CD14-positive monocyte (primary cell): ENCODE results near the gene SERPINA9. TPM values are rescaled to one million over a fixed set of nuclear protein-coding genes. Genes with fewer than 3 reads are reported as not detected.

Experiments
- DNase-seq, 3 donors: peaks; one replicate each; pipeline ENCODE4 v3.0.0-alpha.2; 2011 to 2022
- H2AFZ ChIP-seq: 2 replicates; pipeline ENCODE4 v1.6.0; 2012; ENCODE audit warnings: mild to moderate bottlenecking, low read depth, low read length, inconsistent platforms; ENCODE audit not compliant: insufficient read depth, poor library complexity, severe bottlenecking
- H3K27ac ChIP-seq, 2 donors: 1 replicate in 1 of 2; 2 replicates in 1 of 2; pipeline ENCODE4 v1.5.1; 2012 to 2013; ENCODE audit warnings: low read length in 2 of 2, control low read depth in 1 of 2, inconsistent platforms in 1 of 2, low read depth in 1 of 2, mild to moderate bottlenecking in 1 of 2
- H3K27me3 ChIP-seq, 2 donors: one replicate each; pipeline versions ENCODE4 v1.6.0 to v1.6.1; 2011 to 2013; ENCODE audit warnings: low read length in 2 of 2; ENCODE audit not compliant: control insufficient read depth in 2 of 2, insufficient read depth in 2 of 2
- H3K36me3 ChIP-seq, 2 donors: replicated peaks in 1 of 2; 1 replicate in 1 of 2; 2 replicates in 1 of 2; pipeline versions ENCODE4 v1.5.1 to v1.6.1; 2012 to 2013; ENCODE audit warnings: low read length in 2 of 2, control low read depth in 1 of 2, inconsistent platforms in 1 of 2, mild to moderate bottlenecking in 1 of 2; ENCODE audit not compliant: insufficient read depth in 2 of 2, control insufficient read depth in 1 of 2
- H3K4me1 ChIP-seq, 2 donors: 1 replicate in 1 of 2; 2 replicates in 1 of 2; pipeline versions ENCODE4 v1.5.1 to v1.6.1; 2012 to 2013; ENCODE audit warnings: low read length in 2 of 2, control low read depth in 1 of 2, inconsistent platforms in 1 of 2, mild to moderate bottlenecking in 1 of 2, moderate library complexity in 1 of 2; ENCODE audit not compliant: insufficient read depth in 2 of 2, control insufficient read depth in 1 of 2
- H3K4me2 ChIP-seq: replicated peaks from 2 replicates; pipeline ENCODE3; 2012; ENCODE audit warnings: low read length, moderate library complexity, mild to moderate bottlenecking; ENCODE audit not compliant: poor library complexity, severe bottlenecking; ENCODE audit errors: extremely low read depth
- H3K4me3 ChIP-seq, 3 experiments: fragments of 200-600 bp in 1 of 3; sonication (generic) in 1 of 3; replicated peaks in 1 of 3; 1 replicate in 2 of 3; 2 replicates in 1 of 3; pipeline ENCODE4 v1.5.1; 2011 to 2013; ENCODE audit warnings: low read length in 3 of 3, mild to moderate bottlenecking in 3 of 3, control low read depth in 2 of 3, low read depth in 2 of 3, inconsistent platforms in 1 of 3, moderate library complexity in 1 of 3
- H3K79me2 ChIP-seq: 2 replicates; pipeline ENCODE4 v1.6.0; 2012; ENCODE audit warnings: mild to moderate bottlenecking, control low read depth, inconsistent platforms, low read length, moderate library complexity; ENCODE audit not compliant: insufficient read depth
- H3K9ac ChIP-seq: 2 replicates; pipeline ENCODE4 v1.6.0; 2017; ENCODE audit warnings: low read length, mild to moderate bottlenecking; ENCODE audit not compliant: insufficient read depth, poor library complexity, severe bottlenecking
- H3K9me3 ChIP-seq, 2 donors: replicated peaks in 1 of 2; 1 replicate in 1 of 2; 2 replicates in 1 of 2; pipeline versions ENCODE4 v1.5.1 to v1.6.1; 2012 to 2013; ENCODE audit warnings: low read length in 2 of 2, control low read depth in 1 of 2; ENCODE audit not compliant: control insufficient read depth in 1 of 2, insufficient read depth in 1 of 2
- H4K20me1 ChIP-seq: 2 replicates; pipeline ENCODE4 v1.6.0; 2012; ENCODE audit warnings: mild to moderate bottlenecking, low read length, control low read depth, moderate library complexity; ENCODE audit not compliant: insufficient read depth
- H3K27ac Mint-ChIP-seq, 7 donors: one replicate each; pipeline ENCODE4 v1.8.0; 2020; ENCODE audit warnings: mild to moderate bottlenecking in 7 of 7, mixed read lengths in 7 of 7, moderate library complexity in 6 of 7, inconsistent platforms in 2 of 7
- H3K27me3 Mint-ChIP-seq, 3 donors: one replicate each; pipeline ENCODE4 v1.8.0; 2021 to 2022; ENCODE audit warnings: low read depth in 3 of 3, mild to moderate bottlenecking in 3 of 3, mixed read lengths in 3 of 3, moderate library complexity in 3 of 3, inconsistent platforms in 1 of 3
- H3K36me3 Mint-ChIP-seq, 2 donors: one replicate each; pipeline ENCODE4 v1.8.0; 2020; ENCODE audit warnings: mixed read lengths in 2 of 2, inconsistent platforms in 1 of 2, mild to moderate bottlenecking in 1 of 2
- H3K4me1 Mint-ChIP-seq: one replicate; pipeline ENCODE4 v1.8.0; 2020; ENCODE audit warnings: mild to moderate bottlenecking, mixed read lengths
- H3K4me3 Mint-ChIP-seq, 2 donors: one replicate each; pipeline ENCODE4 v1.8.0; 2020; ENCODE audit warnings: mild to moderate bottlenecking in 2 of 2, mixed read lengths in 2 of 2, moderate library complexity in 1 of 2
- H3K9me3 Mint-ChIP-seq, 7 donors: one replicate each; pipeline ENCODE4 v1.8.0; 2020 to 2022; ENCODE audit warnings: mixed read lengths in 7 of 7, mild to moderate bottlenecking in 6 of 7, moderate library complexity in 6 of 7, inconsistent platforms in 2 of 7
- CTCF ChIP-seq: fragments of 200-600 bp; IDR thresholded peaks from one replicate; pipeline ENCODE4 v1.8.0; 2022; ENCODE audit warnings: antibody characterized with exemption, mild to moderate bottlenecking
- WGBS: methylation state at CpG from one replicate; pipeline ENCODE4 v1.1.5; 2013; ENCODE audit warnings: missing lambda C conversion rate; ENCODE audit not compliant: insufficient coverage; 5-methylcytosine and 5-hydroxymethylcytosine counted together
- intact Hi-C, 2 donors: fragments of 100-400 bp; cut with micrococcal nuclease; formaldehyde crosslinking; loops; one replicate each; pipeline versions ENCODE4 v1.15.0 to v1.15.1; 2023
- polyA plus RNA-seq, 3 donors: library from polyadenylated mRNA; depleted of rRNA in 1 of 3; unstranded in 2 of 3; stranded (reverse) in 1 of 3; fragments of 300-500 nt in 2 of 3; fragments of >200 nt in 1 of 3; fragmentation: Illumina TruSeq in 2 of 3; gene quantifications; 1 replicate in 2 of 3; 2 replicates in 1 of 3; pipeline ENCODE4 v1.2.3, GENCODE V29; 2012 to 2021

The SERPINA9 gene
- polyA plus RNA-seq, 3 donors, result not detected

- Mint-ChIP-seq H3K4me1 (no peaks in the 10 kb centered on the region), H3K36me3 (no peaks in the 10 kb centered on the region), H3K27ac (no peak overlapping the region), H3K9me3 (no peaks in the 10 kb centered on the region), H3K4me3 (no peak overlapping the region), H3K27me3 (peaks cover 2 to 5% (median 3%) of the 10 kb centered on the region in 3 donors)
- Histone ChIP-seq H3K9ac (no peak overlapping the region), H3K4me1 (no peaks in the 10 kb centered on the region), H3K27me3 (no peaks in the 10 kb centered on the region), H3K36me3 (no peaks in the 10 kb centered on the region), H3K27ac (no peak overlapping the region), H3K9me3 (no peaks in the 10 kb centered on the region), H4K20me1 (no peaks in the 10 kb centered on the region), H3K4me3 (no peak overlapping the region), H3K79me2 (no peaks in the 10 kb centered on the region), H3K4me2 (no peak overlapping the region), H2AFZ (no peak overlapping the region)
- 87% methylated on average over 3 of the region's 3 CpGs for WGBS
- no peak for TF ChIP-seq CTCF
- no peak for DNase-seq
- intact Hi-C loops, result no loop called here
Measured at GRCh38 chr14:94500264-94500663, 24.3 kb upstream of the SERPINA9 start.

- no peak overlapping the region for H3K27ac Mint-ChIP-seq
- Histone ChIP-seq H3K36me3 (no peaks in the 10 kb centered on the region), H3K4me3 (no peak overlapping the region), H3K9ac (no peak overlapping the region), H3K4me1 (no peaks in the 10 kb centered on the region), H2AFZ (no peak overlapping the region), H3K79me2 (no peaks in the 10 kb centered on the region), H3K27ac (no peak overlapping the region), H3K27me3 (no peaks in the 10 kb centered on the region), H3K9me3 (no peaks in the 10 kb centered on the region), H3K4me2 (no peak overlapping the region), H4K20me1 (no peaks in the 10 kb centered on the region)
- no peak for TF ChIP-seq CTCF
- H3K4me1 Mint-ChIP-seq, result no peaks in the 10 kb centered on the region
- H3K9me3 Mint-ChIP-seq, result no peaks in the 10 kb centered on the region
- no peak for DNase-seq
- peaks cover 2 to 5% (median 2%) of the 10 kb centered on the region in 3 donors for H3K27me3 Mint-ChIP-seq
- WGBS, result 83% methylated on average over 2 of the region's 2 CpGs
- intact Hi-C loops, result no loop called here
- H3K36me3 Mint-ChIP-seq, result no peaks in the 10 kb centered on the region
- no peak overlapping the region for H3K4me3 Mint-ChIP-seq
Measured at GRCh38 chr14:94499673-94500072, 23.7 kb upstream of the SERPINA9 start.
